Left lung (tissue), 10 donors: Measurements from ENCODE around the gene PLD2. TPM values are rescaled to one million over a fixed set of nuclear protein-coding genes. Genes with fewer than 3 reads are reported as not detected.

Source experiments
- ATAC-seq: fragments of 200-7000 bp; cut with Tn5 transposase; one replicate; pipeline ENCODE4 v1.9.1; 2020; ENCODE audit warnings: moderate library complexity
- DNase-seq, 4 donors: peaks; one replicate each; pipeline ENCODE4 v3.0.0-alpha.2; 2013 to 2020
- H3K27ac ChIP-seq, 2 donors: fragments of 200-600 bp; sonication (generic) in 1 of 2; one replicate each; pipeline versions ENCODE4 v1.5.0 to v1.8.0; 2020 to 2021
- H3K27me3 ChIP-seq, 2 donors: fragments of 200-600 bp; sonication (generic) in 1 of 2; one replicate each; pipeline versions ENCODE4 v1.5.0 to v1.8.0; 2020 to 2021
- H3K36me3 ChIP-seq, 2 donors: fragments of 200-600 bp; sonication (generic) in 1 of 2; one replicate each; pipeline versions ENCODE4 v1.5.0 to v1.8.0; 2020 to 2021
- H3K4me1 ChIP-seq, 2 donors: fragments of 200-600 bp; one replicate each; pipeline ENCODE4 v1.8.0; 2021
- H3K4me3 ChIP-seq, 2 donors: fragments of 200-600 bp; sonication (generic) in 1 of 2; one replicate each; pipeline versions ENCODE4 v1.5.0 to v1.8.0; 2020 to 2021; ENCODE audit warnings: mild to moderate bottlenecking in 1 of 2
- H3K9me3 ChIP-seq, 2 donors: fragments of 200-600 bp; sonication (generic) in 1 of 2; one replicate each; pipeline versions ENCODE4 v1.5.0 to v1.8.0; 2020 to 2021
- intact Hi-C, 2 donors: fragments of 100-400 bp; cut with DNase I; formaldehyde crosslinking; loops; one replicate each; pipeline versions ENCODE4 v1.11.2 to v1.14.2; 2022
- polyA plus RNA-seq, 6 donors: library from polyadenylated mRNA; unstranded; fragments of 120-200 nt; gene quantifications; one replicate each; pipeline ENCODE4 v1.2.1, GENCODE V29; 2013; ENCODE audit not compliant: insufficient read length in 6 of 6
- total RNA-seq, 2 donors: library from RNA; stranded (reverse); fragmentation: NEBNext Ultra II Directional; extraction: Animal tissue kit (Norgen Biotek cat#: 25700); gene quantifications; one replicate each; pipeline ENCODE4 v1.2.1, GENCODE V29; 2021
- TF ChIP-seq, protein P1 (sequence below), 2 donors: fragments of 200-600 bp; sonication (generic) in 1 of 2; IDR thresholded peaks; one replicate each; pipeline versions ENCODE4 v1.5.0 to v1.8.0; 2021; ENCODE audit warnings: antibody characterized with exemption in 2 of 2
- donor health status: DM: no; HTN: yes; CAD: no.
- donor health status: DM: no; HTN: no; CAD: no.

The PLD2 gene
- total and polyA plus RNA-seq, 8 donors, result 30.0 to 70.0 (median 59.0) TPM

DNA sequence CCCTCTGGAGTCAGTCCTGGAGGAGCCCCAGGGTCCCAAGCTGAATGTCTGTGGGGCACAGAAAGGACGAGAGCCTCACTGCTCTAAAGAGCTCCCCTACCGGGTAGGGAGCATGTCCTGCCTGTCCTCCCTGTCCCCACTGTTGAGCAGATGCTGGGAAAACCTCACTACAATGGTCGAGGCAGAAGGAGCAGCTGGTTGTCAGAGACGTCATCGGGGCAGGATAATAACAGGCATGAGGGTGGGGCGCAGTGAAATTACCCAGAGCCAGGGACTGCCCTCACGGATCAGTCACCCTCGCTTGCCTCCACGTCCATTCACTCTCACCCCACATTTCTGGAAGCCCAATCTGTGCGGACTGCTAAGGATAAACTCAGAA, 34.7 kb upstream of the PLD2 start:
- H3K4me1 ChIP-seq, result peaks cover 0 to 25% of the 10 kb centered on the region in 2 donors
- no peak overlapping the region for H3K4me3 ChIP-seq
- no peak for DNase-seq
- H3K27ac ChIP-seq, result no peak overlapping the region
- no peaks in the 10 kb centered on the region for H3K9me3 ChIP-seq
- TF ChIP-seq, protein P1, sequence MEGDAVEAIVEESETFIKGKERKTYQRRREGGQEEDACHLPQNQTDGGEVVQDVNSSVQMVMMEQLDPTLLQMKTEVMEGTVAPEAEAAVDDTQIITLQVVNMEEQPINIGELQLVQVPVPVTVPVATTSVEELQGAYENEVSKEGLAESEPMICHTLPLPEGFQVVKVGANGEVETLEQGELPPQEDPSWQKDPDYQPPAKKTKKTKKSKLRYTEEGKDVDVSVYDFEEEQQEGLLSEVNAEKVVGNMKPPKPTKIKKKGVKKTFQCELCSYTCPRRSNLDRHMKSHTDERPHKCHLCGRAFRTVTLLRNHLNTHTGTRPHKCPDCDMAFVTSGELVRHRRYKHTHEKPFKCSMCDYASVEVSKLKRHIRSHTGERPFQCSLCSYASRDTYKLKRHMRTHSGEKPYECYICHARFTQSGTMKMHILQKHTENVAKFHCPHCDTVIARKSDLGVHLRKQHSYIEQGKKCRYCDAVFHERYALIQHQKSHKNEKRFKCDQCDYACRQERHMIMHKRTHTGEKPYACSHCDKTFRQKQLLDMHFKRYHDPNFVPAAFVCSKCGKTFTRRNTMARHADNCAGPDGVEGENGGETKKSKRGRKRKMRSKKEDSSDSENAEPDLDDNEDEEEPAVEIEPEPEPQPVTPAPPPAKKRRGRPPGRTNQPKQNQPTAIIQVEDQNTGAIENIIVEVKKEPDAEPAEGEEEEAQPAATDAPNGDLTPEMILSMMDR (IDR thresholded peaks at IDR 0.05), result no peak
- ATAC-seq, result no peak
- H3K27me3 ChIP-seq, result peaks cover 0 to 37% of the 10 kb centered on the region in 2 donors
- H3K36me3 ChIP-seq, result no peaks in the 10 kb centered on the region
- intact Hi-C loops, result no loop called here

DNA sequence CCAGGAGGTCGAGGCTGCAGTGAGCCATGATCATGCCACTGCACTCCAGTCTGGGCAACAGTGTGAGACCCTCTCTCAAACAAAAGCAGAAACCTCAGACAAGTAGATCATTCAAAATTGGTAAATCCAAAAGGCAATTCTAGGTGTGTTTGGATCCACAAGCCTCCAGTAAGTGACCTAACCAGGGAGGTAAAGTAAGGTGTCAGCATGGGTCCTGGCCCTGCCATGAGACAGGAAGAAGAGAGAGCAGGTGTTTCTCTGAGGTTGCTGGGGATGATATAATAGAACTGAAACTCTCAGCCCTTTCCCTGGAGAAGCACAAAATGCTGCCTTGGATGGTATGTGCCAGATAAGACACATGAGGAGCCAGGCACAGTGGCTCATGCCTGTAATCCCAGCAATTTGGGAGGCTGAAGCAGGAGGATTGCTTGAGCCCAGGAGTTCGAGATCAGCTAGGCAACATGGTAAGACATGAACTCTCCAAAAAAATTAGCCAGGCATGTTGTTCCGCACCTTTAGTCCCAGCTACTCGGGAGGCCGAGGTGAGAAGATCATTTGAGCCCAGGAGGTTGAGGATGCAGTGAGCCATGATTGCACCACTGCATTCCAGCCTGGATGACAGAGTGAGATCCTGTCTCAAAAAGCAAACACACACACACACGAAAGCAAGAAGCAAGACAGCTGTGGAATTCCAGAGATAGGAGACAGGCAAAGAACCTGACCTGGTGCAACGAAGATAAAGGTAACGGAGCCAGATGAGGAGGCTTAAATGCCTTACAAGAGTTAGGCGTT, 28.8 kb upstream of the PLD2 start:
- TF ChIP-seq, protein P1 (IDR thresholded peaks at IDR 0.05), result no peak
- DNase-seq, result peak in 1 of 4 donors; percentile 5
- intact Hi-C loops, result no loop called here
- H3K4me3 ChIP-seq, result no peak overlapping the region
- H3K27ac ChIP-seq, result no peak overlapping the region
- no peaks in the 10 kb centered on the region for H3K9me3 ChIP-seq
- H3K4me1 ChIP-seq, result no peaks in the 10 kb centered on the region
- H3K27me3 ChIP-seq, result peaks cover 11 to 65% of the 10 kb centered on the region in 2 donors
- ATAC-seq, result no peak
- H3K36me3 ChIP-seq, result no peaks in the 10 kb centered on the region

GRCh38 chr17:4780325-4780955, 26.5 kb upstream of the PLD2 start:
- H3K9me3 ChIP-seq, result no peaks in the 10 kb centered on the region
- intact Hi-C loops, result no loop called here
- H3K4me3 ChIP-seq, result no peak overlapping the region
- H3K36me3 ChIP-seq, result no peaks in the 10 kb centered on the region
- peak in 1 of 4 donors; percentile 46 for DNase-seq
- H3K27ac ChIP-seq, result no peak overlapping the region
- no peak for ATAC-seq
- TF ChIP-seq, protein P1 (IDR thresholded peaks at IDR 0.05), result no peak
- peaks cover 30 to 77% of the 10 kb centered on the region in 2 donors for H3K27me3 ChIP-seq
- peaks cover 2 to 5% of the 10 kb centered on the region in 2 donors for H3K4me1 ChIP-seq

DNA sequence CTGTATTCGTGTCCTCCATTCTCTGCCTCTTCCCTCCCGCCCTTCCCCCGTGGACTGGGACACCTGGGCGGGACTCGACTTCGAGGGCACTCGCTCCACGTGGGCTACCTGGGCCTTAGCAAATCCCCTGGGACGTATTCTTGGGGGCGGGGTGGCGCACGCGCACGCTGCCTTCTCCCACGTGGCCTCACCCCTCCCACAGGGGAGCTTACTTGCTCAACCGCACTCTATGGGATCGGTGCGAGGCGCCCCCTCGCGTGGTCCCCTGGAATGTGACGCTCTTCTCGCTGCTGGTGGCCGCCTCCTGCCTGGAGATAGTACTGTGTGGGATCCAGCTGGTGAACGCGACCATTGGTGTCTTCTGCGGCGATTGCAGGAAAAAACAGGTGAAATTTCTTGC, 24.3 kb upstream of the PLD2 start:
- peaks cover 40 to 86% of the 10 kb centered on the region in 2 donors for H3K27me3 ChIP-seq

More for the DNA sequence above, 24.3 kb upstream of the PLD2 start:
- TF ChIP-seq, protein P1 (IDR thresholded peaks at IDR 0.05), result no peak
- no peaks in the 10 kb centered on the region for H3K36me3 ChIP-seq
- H3K4me1 ChIP-seq, result peaks cover 16 to 22% of the 10 kb centered on the region in 2 donors
- H3K27ac ChIP-seq, result no peak overlapping the region
- ATAC-seq, result peak; percentile 48
- H3K9me3 ChIP-seq, result no peaks in the 10 kb centered on the region
- intact Hi-C loops, result no loop called here
- no peak overlapping the region for H3K4me3 ChIP-seq
- DNase-seq, result peak in 2 of 4 donors; percentile 38 to 85
